GM20000 (cell line): ENCODE data around the gene INSIG1.

Source experiments
- DNase-seq: peaks from one replicate; pipeline ENCODE4 v3.0.0; 2012; ENCODE audit warnings: low spot score
- TF ChIP-seq, protein P1 (sequence below): IDR thresholded peaks from 2 replicates; pipeline ENCODE4 v1.5.1; 2012; ENCODE audit warnings: mild to moderate bottlenecking, control low read depth; ENCODE audit errors: extremely low read depth, missing control alignments

The INSIG1 gene

GRCh38 chr7:155343150-155343549 lies 45.5 kb downstream of the INSIG1 start:
- TF ChIP-seq, protein P1, sequence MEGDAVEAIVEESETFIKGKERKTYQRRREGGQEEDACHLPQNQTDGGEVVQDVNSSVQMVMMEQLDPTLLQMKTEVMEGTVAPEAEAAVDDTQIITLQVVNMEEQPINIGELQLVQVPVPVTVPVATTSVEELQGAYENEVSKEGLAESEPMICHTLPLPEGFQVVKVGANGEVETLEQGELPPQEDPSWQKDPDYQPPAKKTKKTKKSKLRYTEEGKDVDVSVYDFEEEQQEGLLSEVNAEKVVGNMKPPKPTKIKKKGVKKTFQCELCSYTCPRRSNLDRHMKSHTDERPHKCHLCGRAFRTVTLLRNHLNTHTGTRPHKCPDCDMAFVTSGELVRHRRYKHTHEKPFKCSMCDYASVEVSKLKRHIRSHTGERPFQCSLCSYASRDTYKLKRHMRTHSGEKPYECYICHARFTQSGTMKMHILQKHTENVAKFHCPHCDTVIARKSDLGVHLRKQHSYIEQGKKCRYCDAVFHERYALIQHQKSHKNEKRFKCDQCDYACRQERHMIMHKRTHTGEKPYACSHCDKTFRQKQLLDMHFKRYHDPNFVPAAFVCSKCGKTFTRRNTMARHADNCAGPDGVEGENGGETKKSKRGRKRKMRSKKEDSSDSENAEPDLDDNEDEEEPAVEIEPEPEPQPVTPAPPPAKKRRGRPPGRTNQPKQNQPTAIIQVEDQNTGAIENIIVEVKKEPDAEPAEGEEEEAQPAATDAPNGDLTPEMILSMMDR = no peak
- no peak for DNase-seq

GRCh38 chr7:155343661-155344121 lies 46.0 kb downstream of the INSIG1 start:
- no peak for DNase-seq
- TF ChIP-seq, protein P1 = no peak

GRCh38 chr7:155344270-155344617 lies 46.6 kb downstream of the INSIG1 start:
- TF ChIP-seq, protein P1 = no peak
- peak; percentile 81 for DNase-seq

- TF ChIP-seq, protein P1 = peak; percentile 93
- peak; percentile 96 for DNase-seq
Observed at GRCh38 chr7:155344618-155345433, 47.1 kb downstream of the INSIG1 start.

DNA sequence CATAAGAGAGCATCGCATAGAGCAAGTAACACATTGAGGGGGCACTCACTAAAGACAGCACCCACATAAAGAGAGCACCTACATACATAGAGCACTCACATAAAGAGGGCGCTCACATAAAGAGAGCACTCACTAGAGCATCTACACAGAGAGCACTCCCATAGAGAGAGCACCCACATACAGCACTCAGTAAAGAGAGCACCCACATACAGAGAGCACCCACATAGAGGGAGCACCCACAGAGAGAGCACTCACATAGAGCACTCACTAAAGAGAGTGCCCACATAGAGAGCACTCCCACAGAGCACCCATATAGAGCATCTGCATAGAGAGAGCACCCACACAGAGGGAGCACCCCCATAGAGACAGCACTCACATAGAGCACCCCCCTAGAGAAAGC lies 47.8 kb downstream of the INSIG1 start:
- TF ChIP-seq, protein P1 = no peak
- no peak for DNase-seq

DNA sequence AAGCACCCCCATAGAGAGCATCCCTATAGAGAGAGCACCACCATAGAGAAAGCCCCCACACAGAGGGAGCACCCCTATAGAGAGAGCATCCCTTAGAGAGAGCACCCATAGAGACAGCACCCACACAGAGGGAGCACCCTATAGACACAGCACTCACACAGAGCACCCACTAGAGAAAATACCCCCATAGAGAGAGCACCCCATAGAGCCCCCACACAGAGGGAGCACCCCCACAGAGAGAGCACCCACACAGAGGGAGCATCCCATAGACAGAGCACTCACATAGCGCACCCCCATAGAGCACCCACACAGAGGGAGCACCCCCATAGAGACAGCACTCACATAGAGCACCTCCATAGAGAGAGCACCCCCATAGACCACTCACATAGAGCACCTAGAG lies 48.6 kb downstream of the INSIG1 start:
- TF ChIP-seq, protein P1 = no peak
- no peak for DNase-seq

- TF ChIP-seq, protein P1 = no peak
- no peak for DNase-seq
Observed at GRCh38 chr7:155348806-155349205, 51.1 kb downstream of the INSIG1 start.
